GM23338 (cell line): ENCODE data around the gene PCBP3. TPM values are rescaled to one million over a fixed set of nuclear protein-coding genes. Genes with fewer than 3 reads are reported as not detected.

Experiments used
- ATAC-seq: fragments of 200-7000 bp; cut with Tn5 transposase; 3 replicates; pipeline ENCODE4 v1.9.1; 2020
- DNase-seq: peaks from one replicate; pipeline ENCODE4 v3.0.0-alpha.2; 2015; ENCODE audit warnings: low spot score
- H2AFZ ChIP-seq: fragments of 200-600 bp; sonication (generic); 2 replicates; pipeline ENCODE4 v1.8.0; 2016; ENCODE audit warnings: antibody characterized with exemption, mild to moderate bottlenecking, moderate library complexity
- H3F3A ChIP-seq: fragments of 200-600 bp; sonication (generic); replicated peaks from 2 replicates; pipeline ENCODE4 v1.8.0; 2017; ENCODE audit warnings: antibody characterized with exemption, mixed run types, low read depth
- H3K27ac ChIP-seq: fragments of 200-600 bp; sonication (generic); 2 replicates; pipeline ENCODE4 v1.6.1; 2016; ENCODE audit warnings: low read depth
- H3K27me3 ChIP-seq: fragments of 200-600 bp; sonication (generic); 2 replicates; pipeline ENCODE4 v1.8.0; 2016; ENCODE audit warnings: mild to moderate bottlenecking, mixed run types, moderate library complexity; ENCODE audit not compliant: insufficient read depth
- H3K36me3 ChIP-seq: fragments of 200-600 bp; sonication (generic); 2 replicates; pipeline ENCODE4 v1.8.0; 2016; ENCODE audit warnings: mild to moderate bottlenecking; ENCODE audit not compliant: insufficient read depth
- H3K4me1 ChIP-seq: fragments of 200-600 bp; sonication (generic); 2 replicates; pipeline ENCODE4 v1.8.0; 2016; ENCODE audit warnings: mild to moderate bottlenecking, moderate library complexity; ENCODE audit not compliant: insufficient read depth
- H3K4me2 ChIP-seq: fragments of 200-600 bp; sonication (generic); 2 replicates; pipeline ENCODE4 v1.7.1; 2017; ENCODE audit warnings: mixed run types
- H3K4me3 ChIP-seq: fragments of 200-600 bp; sonication (generic); 2 replicates; pipeline ENCODE4 v1.6.1; 2016; ENCODE audit warnings: mixed run types
- H3K79me2 ChIP-seq: fragments of 200-600 bp; sonication (generic); replicated peaks from 2 replicates; pipeline ENCODE4 v1.8.0; 2017; ENCODE audit warnings: mild to moderate bottlenecking; ENCODE audit not compliant: insufficient read depth
- H3K9me2 ChIP-seq: fragments of 200-600 bp; sonication (generic); 2 replicates; pipeline ENCODE4 v1.8.0; 2017; ENCODE audit not compliant: insufficient read depth
- H4K20me1 ChIP-seq: fragments of 200-600 bp; sonication (generic); replicated peaks from 2 replicates; pipeline ENCODE4 v1.8.0; 2017; ENCODE audit warnings: mild to moderate bottlenecking; ENCODE audit not compliant: insufficient read depth
- H3K27ac Mint-ChIP-seq: 2 replicates; pipeline ENCODE4 v1.8.0; 2020; ENCODE audit warnings: inconsistent platforms, mild to moderate bottlenecking, moderate library complexity, mixed read lengths
- H3K27me3 Mint-ChIP-seq: 3 replicates; pipeline ENCODE4 v1.8.0; 2022; ENCODE audit warnings: low read depth, mild to moderate bottlenecking, moderate library complexity, mixed read lengths, inconsistent platforms; ENCODE audit not compliant: insufficient read depth, poor library complexity
- H3K36me3 Mint-ChIP-seq: 3 replicates; pipeline ENCODE4 v1.8.0; 2021; ENCODE audit warnings: low read depth, mild to moderate bottlenecking, inconsistent platforms, moderate library complexity, mixed read lengths
- H3K4me1 Mint-ChIP-seq: 3 replicates; pipeline ENCODE4 v1.8.0; 2020; ENCODE audit warnings: mild to moderate bottlenecking, inconsistent platforms, mixed read lengths
- H3K4me3 Mint-ChIP-seq: 3 replicates; pipeline ENCODE4 v1.8.0; 2021; ENCODE audit warnings: moderate library complexity, mild to moderate bottlenecking, inconsistent platforms, mixed read lengths
- H3K9me3 Mint-ChIP-seq: 3 replicates; pipeline ENCODE4 v1.8.0; 2020; ENCODE audit warnings: moderate library complexity, mild to moderate bottlenecking, inconsistent platforms, mixed read lengths
- EZH2 ChIP-seq: fragments of 200-600 bp; sonication (generic); IDR thresholded peaks from one replicate; pipeline ENCODE4 v1.8.0; 2017; ENCODE audit warnings: antibody characterized with exemption, mild to moderate bottlenecking, low read depth; ENCODE audit not compliant: unreplicated experiment
- JUNB ChIP-seq: IDR thresholded peaks from one replicate; pipeline ENCODE4 v1.6.1; 2016; ENCODE audit warnings: antibody characterized with exemption; ENCODE audit not compliant: unreplicated experiment
- NANOG ChIP-seq: IDR thresholded peaks from 2 replicates; pipeline ENCODE4 v1.6.1; 2016; ENCODE audit warnings: antibody characterized with exemption, borderline replicate concordance
- POLR2AphosphoS5 ChIP-seq: IDR thresholded peaks from 2 replicates; pipeline ENCODE4 v1.6.1; 2016; ENCODE audit warnings: antibody characterized with exemption, low read depth
- REST ChIP-seq: IDR thresholded peaks from one replicate; pipeline ENCODE4 v1.6.1; 2018; ENCODE audit warnings: antibody characterized with exemption; ENCODE audit not compliant: unreplicated experiment
- STAT1 ChIP-seq: IDR thresholded peaks from one replicate; pipeline ENCODE4 v1.6.1; 2016; ENCODE audit warnings: antibody characterized with exemption; ENCODE audit not compliant: unreplicated experiment
- ZNF114 ChIP-seq: fragments of 250-450 bp; sonication (Bioruptor Pico); IDR thresholded peaks from 2 replicates; pipeline ENCODE4 v1.5.0; 2020; ENCODE audit warnings: mild to moderate bottlenecking, moderate library complexity
- ZNF331 ChIP-seq: fragments of 250-450 bp; sonication (Bioruptor Pico); IDR thresholded peaks from 2 replicates; pipeline ENCODE4 v1.5.0; 2020; ENCODE audit warnings: low read depth, mild to moderate bottlenecking, moderate library complexity
- polyA plus RNA-seq: library from polyadenylated mRNA; unstranded; fragments of >200 nt; fragmentation: Nextera tagmentation; extraction: Ambion mirVana; gene quantifications from 2 replicates; pipeline ENCODE4 v1.2.1, GENCODE V29; 2016
- total RNA-seq: library from RNA; depleted of rRNA; stranded (reverse); fragments of >200 nt; shearing (Covaris generic); gene quantifications from 2 replicates; pipeline ENCODE4 v1.2.3, GENCODE V29; 2014
- TF ChIP-seq, protein P1 (sequence below), 2 experiments: fragments of 200-600 bp in 1 of 2; sonication (generic) in 1 of 2; conservative IDR thresholded peaks; 2 replicates each; pipeline versions ENCODE4 v1.5.1 to v1.6.1; 2016 to 2017; ENCODE audit warnings: antibody characterized with exemption in 2 of 2, low read depth in 2 of 2, mild to moderate bottlenecking in 2 of 2, moderate library complexity in 1 of 2

Gene PCBP3
- total and polyA plus RNA-seq, 2 experiments from 2014 or later: 7.1 to 9.1 TPM

- TF ChIP-seq, protein P1, sequence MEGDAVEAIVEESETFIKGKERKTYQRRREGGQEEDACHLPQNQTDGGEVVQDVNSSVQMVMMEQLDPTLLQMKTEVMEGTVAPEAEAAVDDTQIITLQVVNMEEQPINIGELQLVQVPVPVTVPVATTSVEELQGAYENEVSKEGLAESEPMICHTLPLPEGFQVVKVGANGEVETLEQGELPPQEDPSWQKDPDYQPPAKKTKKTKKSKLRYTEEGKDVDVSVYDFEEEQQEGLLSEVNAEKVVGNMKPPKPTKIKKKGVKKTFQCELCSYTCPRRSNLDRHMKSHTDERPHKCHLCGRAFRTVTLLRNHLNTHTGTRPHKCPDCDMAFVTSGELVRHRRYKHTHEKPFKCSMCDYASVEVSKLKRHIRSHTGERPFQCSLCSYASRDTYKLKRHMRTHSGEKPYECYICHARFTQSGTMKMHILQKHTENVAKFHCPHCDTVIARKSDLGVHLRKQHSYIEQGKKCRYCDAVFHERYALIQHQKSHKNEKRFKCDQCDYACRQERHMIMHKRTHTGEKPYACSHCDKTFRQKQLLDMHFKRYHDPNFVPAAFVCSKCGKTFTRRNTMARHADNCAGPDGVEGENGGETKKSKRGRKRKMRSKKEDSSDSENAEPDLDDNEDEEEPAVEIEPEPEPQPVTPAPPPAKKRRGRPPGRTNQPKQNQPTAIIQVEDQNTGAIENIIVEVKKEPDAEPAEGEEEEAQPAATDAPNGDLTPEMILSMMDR (conservative IDR thresholded peaks at IDR 0.05; ENCODE audit: low read depth in 2 of 2): no peak
- TF ChIP-seq STAT1: no peak
- no peak for TF ChIP-seq ZNF114
- TF ChIP-seq REST: no peak
- no peak for TF ChIP-seq POLR2AphosphoS5
- TF ChIP-seq ZNF331: no peak
- TF ChIP-seq JUNB: no peak
- no peak for TF ChIP-seq EZH2
- TF ChIP-seq NANOG: no peak
- H3K36me3 ChIP-seq: no peaks in the 10 kb centered on the region
- H3F3A ChIP-seq: no peaks in the 10 kb centered on the region
- 0 out of 2 replicates have a peak overlapping the region, but pooled peaks have one; percentile 32 for H3K27ac ChIP-seq
- ATAC-seq (peak; percentile 38), DNase-seq (no peak)
- H3K4me1 ChIP-seq: no peaks in the 10 kb centered on the region
- H3K9me2 ChIP-seq: no peaks in the 10 kb centered on the region
- H3K4me1 Mint-ChIP-seq: peaks cover 7% of the 10 kb centered on the region
- H3K27ac Mint-ChIP-seq: no peak overlapping the region; the same call in 1 of the 2 replicates
- peaks cover 3% of the 10 kb centered on the region for H3K27me3 Mint-ChIP-seq
- no peaks in the 10 kb centered on the region for H3K79me2 ChIP-seq
- no peak overlapping the region for H3K4me3 Mint-ChIP-seq
- H2AFZ ChIP-seq: no peak overlapping the region
- no peaks in the 10 kb centered on the region for H3K9me3 Mint-ChIP-seq
- H3K36me3 Mint-ChIP-seq: no peaks in the 10 kb centered on the region
- H3K4me3 ChIP-seq: no peak overlapping the region
- H4K20me1 ChIP-seq: no peaks in the 10 kb centered on the region
- no peak overlapping the region for H3K4me2 ChIP-seq
- H3K27me3 ChIP-seq: no peaks in the 10 kb centered on the region
Observed at GRCh38 chr21:45724345-45724961, 80.9 kb downstream of the PCBP3 start.
